MCF 10A (cell line): ENCODE results near the gene OPRL1. TPM values are rescaled to one million over a fixed set of nuclear protein-coding genes. Genes with fewer than 3 reads are reported as not detected.

Experiments used
- BruUV-seq: library from RNA; stranded (reverse); fragments of 400-500 nt; replicated peaks from 2 replicates; lab custom pipeline; 2021; lab: Mats Ljungman, UMichigan
- CTCF ChIA-PET: fragments of 300-600 bp; sonication (Branson Sonifier 250); formaldehyde crosslinking; extraction: SDS; loops from one replicate; lab custom pipeline; 2021; ENCODE audit warnings: antibody characterized with exemption, inconsistent platforms; lab: Yijun Ruan, JAX
- POLR2A ChIA-PET: fragments of 300-600, 350-650 bp; sonication (Branson Sonifier 250); formaldehyde crosslinking; extraction: SDS; loops from one replicate; lab custom pipeline; 2020; ENCODE audit warnings: antibody characterized with exemption, inconsistent platforms; lab: Yijun Ruan, JAX
- DNase-seq: peaks from one replicate; pipeline ENCODE4 v3.0.0-alpha.2; 2018; ENCODE audit not compliant: unreplicated experiment
- H3K27ac Mint-ChIP-seq: one replicate; pipeline ENCODE4 v1.8.0; 2022; ENCODE audit warnings: mild to moderate bottlenecking, low read depth, mixed read lengths; ENCODE audit not compliant: unreplicated experiment
- H3K27me3 Mint-ChIP-seq: one replicate; pipeline ENCODE4 v1.8.0; 2022; ENCODE audit warnings: mixed read lengths; ENCODE audit not compliant: insufficient read depth, unreplicated experiment
- H3K36me3 Mint-ChIP-seq: one replicate; pipeline ENCODE4 v1.8.0; 2022; ENCODE audit warnings: mild to moderate bottlenecking, moderate library complexity, mixed read lengths; ENCODE audit not compliant: insufficient read depth, unreplicated experiment
- H3K4me1 Mint-ChIP-seq: one replicate; pipeline ENCODE4 v1.8.0; 2022; ENCODE audit warnings: mixed read lengths; ENCODE audit not compliant: insufficient read depth, unreplicated experiment
- H3K4me3 Mint-ChIP-seq: one replicate; pipeline ENCODE4 v1.8.0; 2022; ENCODE audit warnings: mild to moderate bottlenecking, moderate library complexity, mixed read lengths; ENCODE audit not compliant: unreplicated experiment
- H3K9me3 Mint-ChIP-seq: one replicate; pipeline ENCODE4 v1.8.0; 2022; ENCODE audit warnings: mixed read lengths; ENCODE audit not compliant: unreplicated experiment
- intact Hi-C: fragments of 100-400 bp; cut with micrococcal nuclease; formaldehyde crosslinking; loops from 2 replicates; pipeline ENCODE4 v1.14.1; 2022
- total RNA-seq: library from RNA; stranded (reverse); gene quantifications from 2 replicates; pipeline ENCODE4 v1.2.3, GENCODE V29; 2022
- TF ChIP-seq, protein P1 (sequence below): fragments of 200-600 bp; IDR thresholded peaks from one replicate; pipeline ENCODE4 v1.8.0; 2022; ENCODE audit warnings: antibody characterized with exemption, mild to moderate bottlenecking; ENCODE audit not compliant: unreplicated experiment

OPRL1 gene
- total RNA-seq, 1 experiment from 2014 or later = 0.12 TPM

DNA sequence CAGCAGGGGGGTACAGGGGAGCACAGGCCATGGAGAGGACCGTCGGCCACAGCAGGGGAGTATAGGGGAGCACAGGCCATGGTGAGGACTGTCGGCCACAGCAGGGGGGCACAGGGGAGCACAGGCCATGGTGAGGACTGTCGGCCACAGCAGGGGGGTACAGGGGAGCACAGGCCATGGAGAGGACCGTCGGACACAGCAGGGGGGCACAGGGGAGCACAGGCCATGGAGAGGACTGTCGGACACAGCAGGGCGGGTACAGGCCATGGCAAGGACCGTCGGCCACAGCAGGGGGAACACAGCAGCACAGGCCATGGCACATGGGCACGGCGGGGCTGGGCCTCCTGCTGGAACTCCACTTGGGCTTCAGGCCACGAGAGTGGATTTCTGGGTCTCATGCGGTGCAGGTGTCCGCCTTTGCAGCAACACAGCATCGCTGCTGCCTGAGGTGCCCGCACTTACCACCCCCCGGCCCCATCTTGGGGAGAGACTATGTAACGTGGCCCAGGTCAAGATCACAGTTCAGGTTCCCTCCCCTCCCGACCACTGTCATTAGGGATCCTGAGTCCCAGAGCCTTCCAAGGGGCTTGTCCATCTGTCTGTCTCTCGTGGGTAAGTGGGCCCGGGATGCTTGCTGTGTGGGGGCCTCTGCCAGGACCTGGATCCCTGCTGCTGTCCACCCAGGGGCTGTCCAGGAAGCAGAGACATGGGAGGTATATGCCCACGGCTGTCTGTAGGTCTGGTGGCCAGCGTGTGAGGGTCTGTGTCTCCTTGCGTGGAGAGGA is 25.0 kb downstream of the OPRL1 start:
- DNase-seq = no peak
- peaks cover 5% of the 10 kb centered on the region for H3K36me3 Mint-ChIP-seq
- H3K27me3 Mint-ChIP-seq = peaks cover 56% of the 10 kb centered on the region
- POLR2A ChIA-PET = no interaction called here
- intact Hi-C loops = no loop called here
- no peaks in the 10 kb centered on the region for H3K9me3 Mint-ChIP-seq
- no peaks in the 10 kb centered on the region for H3K4me1 Mint-ChIP-seq
- CTCF ChIA-PET = interaction anchor here (1.0 kb wide), 1 partner anchor 15 kb away, joined by 7 read pairs; no protein-coding TSS in a partner anchor
- TF ChIP-seq, protein P1, sequence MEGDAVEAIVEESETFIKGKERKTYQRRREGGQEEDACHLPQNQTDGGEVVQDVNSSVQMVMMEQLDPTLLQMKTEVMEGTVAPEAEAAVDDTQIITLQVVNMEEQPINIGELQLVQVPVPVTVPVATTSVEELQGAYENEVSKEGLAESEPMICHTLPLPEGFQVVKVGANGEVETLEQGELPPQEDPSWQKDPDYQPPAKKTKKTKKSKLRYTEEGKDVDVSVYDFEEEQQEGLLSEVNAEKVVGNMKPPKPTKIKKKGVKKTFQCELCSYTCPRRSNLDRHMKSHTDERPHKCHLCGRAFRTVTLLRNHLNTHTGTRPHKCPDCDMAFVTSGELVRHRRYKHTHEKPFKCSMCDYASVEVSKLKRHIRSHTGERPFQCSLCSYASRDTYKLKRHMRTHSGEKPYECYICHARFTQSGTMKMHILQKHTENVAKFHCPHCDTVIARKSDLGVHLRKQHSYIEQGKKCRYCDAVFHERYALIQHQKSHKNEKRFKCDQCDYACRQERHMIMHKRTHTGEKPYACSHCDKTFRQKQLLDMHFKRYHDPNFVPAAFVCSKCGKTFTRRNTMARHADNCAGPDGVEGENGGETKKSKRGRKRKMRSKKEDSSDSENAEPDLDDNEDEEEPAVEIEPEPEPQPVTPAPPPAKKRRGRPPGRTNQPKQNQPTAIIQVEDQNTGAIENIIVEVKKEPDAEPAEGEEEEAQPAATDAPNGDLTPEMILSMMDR = no peak
- no peak overlapping the region for H3K27ac Mint-ChIP-seq
- BruUV-seq = no TSS peak
- H3K4me3 Mint-ChIP-seq = no peak overlapping the region

DNA sequence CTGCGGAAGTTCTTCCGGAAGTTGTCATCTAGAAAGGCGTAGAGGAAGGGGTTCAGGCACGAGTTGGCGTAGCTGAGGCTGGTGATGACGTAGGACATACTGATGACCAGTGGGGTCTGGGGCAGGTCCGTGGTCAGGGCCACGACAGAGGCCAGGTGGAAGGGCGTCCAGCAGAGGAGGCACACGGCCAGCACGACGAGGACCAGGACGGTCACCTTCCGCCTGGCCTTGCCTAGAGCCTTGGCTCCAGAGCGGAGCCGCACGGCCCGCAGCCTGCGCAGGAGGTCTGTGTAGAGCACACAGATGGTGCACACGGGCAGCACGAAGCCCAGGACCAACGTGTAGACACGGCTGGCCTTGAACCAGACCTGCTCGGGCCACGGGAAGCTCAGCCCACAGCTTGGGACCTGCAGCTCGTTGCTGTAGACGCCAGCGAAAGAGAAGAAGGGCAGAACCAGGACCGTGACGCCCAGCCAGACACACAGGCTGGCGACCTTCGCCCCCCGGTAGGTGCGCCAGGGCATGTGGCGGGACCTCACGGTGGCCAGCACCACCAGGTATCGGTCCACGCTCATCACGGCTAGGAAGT is 26.1 kb downstream of the OPRL1 start:
- TF ChIP-seq, protein P1 = no peak
- no peaks in the 10 kb centered on the region for H3K9me3 Mint-ChIP-seq
- peaks cover 52% of the 10 kb centered on the region for H3K27me3 Mint-ChIP-seq
- H3K36me3 Mint-ChIP-seq = peaks cover 5% of the 10 kb centered on the region
- H3K4me1 Mint-ChIP-seq = no peaks in the 10 kb centered on the region
- BruUV-seq = no TSS peak
- DNase-seq = no peak
- intact Hi-C loops = no loop called here
- H3K27ac Mint-ChIP-seq = no peak overlapping the region
- CTCF ChIA-PET = interaction anchor here (0.6 kb wide), 2 partner anchors 28 to 710 kb away, joined by 3 read pairs; no protein-coding TSS in a partner anchor
- POLR2A ChIA-PET = no interaction called here
- no peak overlapping the region for H3K4me3 Mint-ChIP-seq

DNA sequence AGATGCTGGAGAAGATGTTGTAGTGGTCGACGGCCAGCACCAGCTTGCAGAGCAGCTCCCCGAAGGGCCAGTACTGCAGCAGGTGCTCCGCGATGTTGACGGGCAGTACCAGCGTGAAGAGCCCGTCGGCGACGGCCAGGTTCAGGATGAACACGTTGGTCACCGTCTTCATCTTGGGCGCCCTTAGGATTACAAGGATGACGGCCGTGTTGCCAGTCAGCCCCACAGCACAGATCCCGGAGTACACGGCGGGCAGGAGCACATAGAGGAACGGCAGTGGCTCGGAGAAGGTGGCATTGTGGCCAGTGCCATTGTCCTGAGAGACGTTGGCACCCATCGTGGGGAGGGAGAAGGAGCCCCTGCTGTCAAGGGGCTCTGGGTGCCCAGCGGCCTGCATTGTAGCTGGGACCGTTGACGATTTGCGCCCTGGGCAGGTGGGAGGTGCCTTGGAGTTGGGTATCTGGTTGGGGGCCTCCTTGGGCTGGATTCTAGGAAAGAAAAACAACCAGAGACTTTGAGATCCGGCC is 26.6 kb downstream of the OPRL1 start:
- TF ChIP-seq, protein P1 = no peak
- H3K9me3 Mint-ChIP-seq = no peaks in the 10 kb centered on the region
- H3K36me3 Mint-ChIP-seq = peaks cover 5% of the 10 kb centered on the region
- POLR2A ChIA-PET = no interaction called here
- intact Hi-C loops = no loop called here
- no TSS peak for BruUV-seq
- CTCF ChIA-PET = interaction anchor here (0.6 to 1.1 kb wide), 2 partner anchors 14 to 710 kb away, joined by 3 read pairs; no protein-coding TSS in a partner anchor
- no peak for DNase-seq
- H3K4me3 Mint-ChIP-seq = no peak overlapping the region
- H3K4me1 Mint-ChIP-seq = no peaks in the 10 kb centered on the region
- H3K27me3 Mint-ChIP-seq = peaks cover 46% of the 10 kb centered on the region
- H3K27ac Mint-ChIP-seq = no peak overlapping the region
